SJSA1 (cell line): ENCODE results near the gene PRXL2A. TPM values are rescaled to one million over a fixed set of nuclear protein-coding genes. Genes with fewer than 3 reads are reported as not detected.

Experiments
- DNase-seq, 2 experiments: peaks; one replicate each; pipeline ENCODE4 v3.0.0-alpha.2; 2015 to 2020; ENCODE audit warnings: low spot score in 2 of 2, low read depth in 1 of 2
- H3K27ac ChIP-seq: fragments of 250-450 bp; sonication (Bioruptor Pico); 2 replicates; pipeline ENCODE4 v1.5.1; 2020; ENCODE audit warnings: mild to moderate bottlenecking, moderate library complexity
- H3K27me3 ChIP-seq: fragments of 250-450 bp; sonication (Bioruptor Pico); replicated peaks from 2 replicates; pipeline ENCODE4 v1.5.1; 2020; ENCODE audit warnings: mild to moderate bottlenecking, moderate library complexity
- H3K36me3 ChIP-seq: fragments of 250-450 bp; sonication (Bioruptor Pico); 2 replicates; pipeline ENCODE4 v1.5.1; 2020; ENCODE audit warnings: mild to moderate bottlenecking
- H3K4me1 ChIP-seq: fragments of 250-450 bp; sonication (Bioruptor Pico); replicated peaks from 2 replicates; pipeline ENCODE4 v1.6.1; 2021; ENCODE audit warnings: mild to moderate bottlenecking
- H3K4me3 ChIP-seq: fragments of 250-450 bp; sonication (Bioruptor Pico); 2 replicates; pipeline ENCODE4 v1.5.1; 2020; ENCODE audit warnings: mild to moderate bottlenecking
- H3K9me3 ChIP-seq: fragments of 250-450 bp; sonication (Bioruptor Pico); replicated peaks from 2 replicates; pipeline ENCODE4 v1.5.1; 2020; ENCODE audit warnings: mild to moderate bottlenecking
- total RNA-seq: library from RNA; depleted of rRNA; stranded (reverse); fragments of >200 nt; shearing (Covaris generic); gene quantifications from 2 replicates; pipeline ENCODE4 v1.2.3, GENCODE V29; 2014

PRXL2A gene
- total RNA-seq, 1 experiment from 2014 or later, result 51.8 TPM

GRCh38 chr10:80455461-80456349 lies 47.4 kb downstream of the PRXL2A start:
- Histone ChIP-seq H3K27ac (peak overlapping the region; percentile 87), H3K4me1 (peaks cover 65% of the 10 kb centered on the region)

GRCh38 chr10:80457554-80458262 lies 49.4 kb downstream of the PRXL2A start:
- no peak for DNase-seq
- H3K27ac ChIP-seq, result no peak overlapping the region
- H3K4me1 ChIP-seq, result peaks cover 85% of the 10 kb centered on the region
- no peak overlapping the region for H3K4me3 ChIP-seq
- H3K36me3 ChIP-seq, result peaks cover 33% of the 10 kb centered on the region
- no peaks in the 10 kb centered on the region for H3K9me3 ChIP-seq
- H3K27me3 ChIP-seq, result no peaks in the 10 kb centered on the region

More at GRCh38 chr10:80455461-80456349, 47.4 kb downstream of the PRXL2A start:
- H3K4me3 ChIP-seq, result peak overlapping the region; percentile 99
- H3K27me3 ChIP-seq, result no peaks in the 10 kb centered on the region
- no peaks in the 10 kb centered on the region for H3K9me3 ChIP-seq
- no peak for DNase-seq
- H3K36me3 ChIP-seq, result peaks cover 33% of the 10 kb centered on the region

GRCh38 chr10:80458263-80458625 lies 49.9 kb downstream of the PRXL2A start:
- no peak for DNase-seq
- peaks cover 36% of the 10 kb centered on the region for H3K36me3 ChIP-seq
- H3K9me3 ChIP-seq, result no peaks in the 10 kb centered on the region
- peaks cover 87% of the 10 kb centered on the region for H3K4me1 ChIP-seq
- H3K27me3 ChIP-seq, result no peaks in the 10 kb centered on the region
- no peak overlapping the region for H3K27ac ChIP-seq
- H3K4me3 ChIP-seq, result no peak overlapping the region

GRCh38 chr10:80458638-80459037 lies 50.3 kb downstream of the PRXL2A start:
- no peaks in the 10 kb centered on the region for H3K27me3 ChIP-seq
- DNase-seq, result no peak
- H3K36me3 ChIP-seq, result peaks cover 36% of the 10 kb centered on the region
- peaks cover 87% of the 10 kb centered on the region for H3K4me1 ChIP-seq
- H3K4me3 ChIP-seq, result no peak overlapping the region
- no peaks in the 10 kb centered on the region for H3K9me3 ChIP-seq
- H3K27ac ChIP-seq, result no peak overlapping the region

- H3K27me3 ChIP-seq, result no peaks in the 10 kb centered on the region
- peak; percentile 79 to 90 for DNase-seq
- H3K27ac ChIP-seq, result peak overlapping the region; percentile 37
- peaks cover 91% of the 10 kb centered on the region for H3K4me1 ChIP-seq
- H3K9me3 ChIP-seq, result no peaks in the 10 kb centered on the region
- no peak overlapping the region for H3K4me3 ChIP-seq
- peaks cover 40% of the 10 kb centered on the region for H3K36me3 ChIP-seq
These were observed 50.9 kb downstream of the PRXL2A start for GRCh38 chr10:80459047-80459865.

- Histone ChIP-seq H3K4me3 (no peak overlapping the region), H3K36me3 (peaks cover 38% of the 10 kb centered on the region), H3K9me3 (no peaks in the 10 kb centered on the region), H3K27me3 (no peaks in the 10 kb centered on the region), H3K4me1 (peaks cover 100% of the 10 kb centered on the region), H3K27ac (0 out of 2 replicates have a peak overlapping the region, but pooled peaks have one; percentile 4)
- no peak for DNase-seq
These were observed 52.3 kb downstream of the PRXL2A start for GRCh38 chr10:80460399-80461207.

GRCh38 chr10:80461208-80462183 lies 53.1 kb downstream of the PRXL2A start:
- Histone ChIP-seq H3K9me3 (no peaks in the 10 kb centered on the region), H3K36me3 (peaks cover 39% of the 10 kb centered on the region), H3K4me1 (peaks cover 100% of the 10 kb centered on the region), H3K4me3 (no peak overlapping the region), H3K27me3 (no peaks in the 10 kb centered on the region), H3K27ac (peak overlapping the region; percentile 41)
- DNase-seq, result no peak

- DNase-seq, result no peak
- peaks cover 100% of the 10 kb centered on the region for H3K4me1 ChIP-seq
- H3K36me3 ChIP-seq, result peaks cover 34% of the 10 kb centered on the region
- no peaks in the 10 kb centered on the region for H3K9me3 ChIP-seq
- no peaks in the 10 kb centered on the region for H3K27me3 ChIP-seq
- peak overlapping the region; percentile 52 for H3K27ac ChIP-seq
- no peak overlapping the region for H3K4me3 ChIP-seq
These were observed 54.1 kb downstream of the PRXL2A start for GRCh38 chr10:80462299-80462980.

GRCh38 chr10:80462981-80463741 lies 54.8 kb downstream of the PRXL2A start:
- Histone ChIP-seq H3K9me3 (no peaks in the 10 kb centered on the region), H3K4me1 (peaks cover 100% of the 10 kb centered on the region), H3K4me3 (no peak overlapping the region), H3K27me3 (no peaks in the 10 kb centered on the region), H3K27ac (peak overlapping the region; percentile 52), H3K36me3 (peaks cover 28% of the 10 kb centered on the region)
- DNase-seq, result peak in 1 of 2 experiments; percentile 78

GRCh38 chr10:80463868-80464267 lies 55.5 kb downstream of the PRXL2A start:
- Histone ChIP-seq H3K27ac (peak overlapping the region; percentile 45), H3K4me1 (peaks cover 100% of the 10 kb centered on the region), H3K9me3 (no peaks in the 10 kb centered on the region), H3K36me3 (peaks cover 36% of the 10 kb centered on the region), H3K4me3 (no peak overlapping the region), H3K27me3 (no peaks in the 10 kb centered on the region)
- DNase-seq, result no peak
